H1 (cell line): ENCODE data around the gene SLC7A6OS. TPM values are rescaled to one million over a fixed set of nuclear protein-coding genes. Genes with fewer than 3 reads are reported as not detected.

Experiments
- EZH2 ChIP-seq: fragments of 200-600 bp; sonication (generic); IDR thresholded peaks from 2 replicates; pipeline ENCODE4 v1.7.1; 2012; ENCODE audit warnings: low read depth, mild to moderate bottlenecking, moderate library complexity, low read length, inconsistent platforms; ENCODE audit not compliant: severe bottlenecking
- MAFK ChIP-seq: IDR thresholded peaks from 2 replicates; pipeline ENCODE4 v1.6.1; 2012; ENCODE audit warnings: low read depth, mild to moderate bottlenecking, improper control_type of control experiment, low read length
- polyA plus RNA-seq, 7 experiments: library from polyadenylated mRNA; depleted of rRNA in 3 of 7; stranded (reverse) in 5 of 7; unstranded in 2 of 7; fragments of >200 nt in 5 of 7; fragments of 200-250 nt in 2 of 7; gene quantifications; 1 replicate in 5 of 7; 2 replicates in 1 of 7; 4 replicates in 1 of 7; pipeline versions ENCODE4 v1.2.1 to v1.2.3, GENCODE V29; 2011 to 2013; ENCODE audit warnings: missing spikeins in 2 of 7, mixed read lengths in 2 of 7
- total RNA-seq: library from RNA; stranded (reverse); fragmentation: NEBNext Ultra II Directional; extraction: Animal tissue kit (Norgen Biotek cat#: 25700); gene quantifications from 2 replicates; pipeline ENCODE4 v1.2.1, GENCODE V29; 2021

Gene SLC7A6OS
- total and polyA plus RNA-seq, 2 of the 8 experiments (the other 6 are each of a cell fraction or from before 2014, with no cell fraction given) = 7.3 to 21.3 TPM

GRCh38 chr16:68356919-68357286 is 46.2 kb upstream of the SLC7A6OS start (continued):
- TF ChIP-seq EZH2 (no peak), MAFK (no peak)
